Measurements from ENCODE around the gene GADL1.

The GADL1 gene

GRCh38 chr3:30908456-30909037 lies 14.1 kb upstream of the GADL1 start:
- TF ChIP-seq CTCF (IDR thresholded peaks at IDR 0.05), result no peak

- TF ChIP-seq CTCF (IDR thresholded peaks at IDR 0.05), result no peak
Observed at GRCh38 chr3:30904996-30905395, 10.5 kb upstream of the GADL1 start.

- TF ChIP-seq CTCF (IDR thresholded peaks at IDR 0.05), result no peak
Observed at GRCh38 chr3:30895329-30895728, 868 bp upstream of the GADL1 start.

GRCh38 chr3:30893678-30894325 lies 659 bp downstream of the GADL1 start:
- no peak for TF ChIP-seq CTCF (IDR thresholded peaks at IDR 0.05)

GRCh38 chr3:30890907-30891306 lies 3.6 kb downstream of the GADL1 start:
- TF ChIP-seq CTCF (IDR thresholded peaks at IDR 0.05), result no peak

- no peak for TF ChIP-seq CTCF (IDR thresholded peaks at IDR 0.05)
Observed at GRCh38 chr3:30886888-30887287, 7.6 kb downstream of the GADL1 start.

GRCh38 chr3:30878862-30879261 lies 15.6 kb downstream of the GADL1 start:
- TF ChIP-seq CTCF (IDR thresholded peaks at IDR 0.05), result no peak
